OCI-LY7 (cell line): Measurements from ENCODE around the gene TRRAP. TPM values are rescaled to one million over a fixed set of nuclear protein-coding genes. Genes with fewer than 3 reads are reported as not detected.

Experiments
- BruUV-seq: library from RNA; stranded (reverse); fragments of 400-500 nt; replicated peaks from 2 replicates; lab custom pipeline; 2021; lab: Mats Ljungman, UMichigan
- CTCF ChIA-PET: fragments of 300-600 bp; sonication (Branson Sonifier 250); formaldehyde crosslinking; loops from one replicate; lab custom pipeline; 2022; ENCODE audit warnings: antibody characterized with exemption; ENCODE audit not compliant: unreplicated experiment; lab: Charles Lee
- POLR2A ChIA-PET: fragments of 300-600 bp; sonication (Branson Sonifier 250); formaldehyde crosslinking; loops from one replicate; lab custom pipeline; 2022; ENCODE audit warnings: antibody characterized with exemption; lab: Charles Lee
- DNase-seq: peaks from one replicate; pipeline ENCODE4 v3.0.0-alpha.2; 2015; ENCODE audit warnings: low spot score
- H2AFZ ChIP-seq: fragments of 200-600 bp; sonication (generic), shearing (Covaris generic); 2 replicates; pipeline ENCODE4 v1.6.1; 2014; ENCODE audit warnings: mild to moderate bottlenecking, antibody characterized with exemption, low read length, moderate library complexity
- H3K27ac ChIP-seq: fragments of 200-600 bp; sonication (generic); 2 replicates; pipeline ENCODE4 v1.5.1; 2014; ENCODE audit warnings: mixed run types, low read depth, mild to moderate bottlenecking, moderate library complexity, low read length, inconsistent platforms; ENCODE audit not compliant: poor library complexity, severe bottlenecking
- H3K36me3 ChIP-seq: fragments of 200-600 bp; sonication (generic); 2 replicates; pipeline ENCODE4 v1.6.1; 2014; ENCODE audit warnings: mild to moderate bottlenecking, antibody characterized with exemption, low read length, moderate library complexity, mixed read lengths; ENCODE audit not compliant: insufficient read depth
- H3K4me1 ChIP-seq: fragments of 200-600 bp; sonication (generic); 2 replicates; pipeline ENCODE4 v1.5.1; 2014; ENCODE audit warnings: mild to moderate bottlenecking, low read length; ENCODE audit not compliant: insufficient read depth, poor library complexity, severe bottlenecking
- H3K4me2 ChIP-seq: fragments of 200-600 bp; sonication (generic); 2 replicates; pipeline ENCODE4 v1.6.1; 2014; ENCODE audit warnings: mild to moderate bottlenecking, low read length
- H3K4me3 ChIP-seq: fragments of 200-600 bp; sonication (generic); 2 replicates; pipeline ENCODE4 v1.5.1; 2014; ENCODE audit warnings: mild to moderate bottlenecking, low read depth, low read length; ENCODE audit not compliant: poor library complexity, severe bottlenecking
- H3K79me2 ChIP-seq: fragments of 200-600 bp; sonication (generic); 2 replicates; pipeline ENCODE4 v1.6.1; 2016; ENCODE audit warnings: low read depth, mild to moderate bottlenecking, low read length, moderate library complexity, mixed read lengths; ENCODE audit not compliant: insufficient read depth
- H3K9me2 ChIP-seq: fragments of 200-600 bp; sonication (generic); 2 replicates; pipeline ENCODE4 v1.6.1; 2016; ENCODE audit warnings: mild to moderate bottlenecking, low read length, mixed read lengths; ENCODE audit not compliant: insufficient read depth
- H3K9me3 ChIP-seq: fragments of 200-600 bp; sonication (generic); 2 replicates; pipeline ENCODE4 v1.6.1; 2014; ENCODE audit warnings: mild to moderate bottlenecking, mixed run types, low read length, mixed read lengths
- H4K20me1 ChIP-seq: fragments of 200-600 bp; sonication (generic); 2 replicates; pipeline ENCODE4 v1.6.1; 2014; ENCODE audit warnings: mild to moderate bottlenecking, antibody characterized with exemption, low read length, moderate library complexity, mixed read lengths; ENCODE audit not compliant: insufficient read depth
- EZH2phosphoT487 ChIP-seq: fragments of 200-600 bp; sonication (generic); IDR thresholded peaks from 2 replicates; pipeline ENCODE4 v1.6.1; 2018; ENCODE audit warnings: low read depth, borderline replicate concordance, mild to moderate bottlenecking, mixed run types, antibody characterized with exemption, low read length, moderate library complexity, mixed read lengths
- intact Hi-C: fragments of 100-400 bp; cut with micrococcal nuclease; formaldehyde crosslinking; loops from one replicate; pipeline ENCODE4 v1.10.0; 2022; ENCODE audit not compliant: unreplicated experiment
- total RNA-seq, 2 experiments: library from RNA; depleted of rRNA in 1 of 2; stranded (reverse); fragments of >200 nt in 1 of 2; shearing (Covaris generic) in 1 of 2; gene quantifications; 2 replicates each; pipeline ENCODE4 v1.2.3, GENCODE V29; 2014 to 2022
- TF ChIP-seq, protein P1 (sequence below): fragments of 200-600 bp; sonication (generic); conservative IDR thresholded peaks from 2 replicates; pipeline ENCODE4 v1.5.1; 2014; ENCODE audit warnings: mild to moderate bottlenecking, antibody characterized with exemption, low read length, moderate library complexity, mixed read lengths

Gene TRRAP
- total RNA-seq, 2 experiments from 2014 or later: 50.4 to 86.1 TPM

DNA sequence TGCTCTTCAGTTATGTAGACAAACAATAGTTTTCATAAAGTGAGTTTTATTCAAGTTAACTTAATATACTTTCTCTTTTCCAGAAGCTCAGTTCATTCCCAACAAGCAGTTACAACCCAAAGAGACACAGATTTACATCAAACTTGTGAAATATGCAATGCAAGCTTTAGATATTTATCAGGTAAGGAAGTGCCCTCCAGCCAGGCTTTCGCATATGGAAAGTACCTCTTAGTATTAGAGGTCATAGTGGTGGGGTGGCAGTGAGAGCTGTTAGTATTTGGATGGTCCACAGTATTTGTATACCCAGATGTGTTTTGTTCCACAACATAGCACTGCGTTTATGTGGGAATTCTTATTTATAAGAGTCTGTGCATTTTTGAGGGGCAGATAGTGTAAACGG lies 32.1 kb downstream of the TRRAP start:
- H3K79me2 ChIP-seq: no peaks in the 10 kb centered on the region
- BruUV-seq: TSS peak; percentile 32
- ChIA-PET CTCF (no interaction called here), POLR2A (interaction anchor here (2.1 kb wide), 1 partner anchor 19 kb away, joined by 5 read pairs; no protein-coding TSS in a partner anchor)
- H3K36me3 ChIP-seq: peaks cover 96% of the 10 kb centered on the region
- no peak for DNase-seq
- H3K9me3 ChIP-seq: no peaks in the 10 kb centered on the region
- no peak overlapping the region for H2AFZ ChIP-seq
- TF ChIP-seq EZH2phosphoT487: no peak
- TF ChIP-seq, protein P1, sequence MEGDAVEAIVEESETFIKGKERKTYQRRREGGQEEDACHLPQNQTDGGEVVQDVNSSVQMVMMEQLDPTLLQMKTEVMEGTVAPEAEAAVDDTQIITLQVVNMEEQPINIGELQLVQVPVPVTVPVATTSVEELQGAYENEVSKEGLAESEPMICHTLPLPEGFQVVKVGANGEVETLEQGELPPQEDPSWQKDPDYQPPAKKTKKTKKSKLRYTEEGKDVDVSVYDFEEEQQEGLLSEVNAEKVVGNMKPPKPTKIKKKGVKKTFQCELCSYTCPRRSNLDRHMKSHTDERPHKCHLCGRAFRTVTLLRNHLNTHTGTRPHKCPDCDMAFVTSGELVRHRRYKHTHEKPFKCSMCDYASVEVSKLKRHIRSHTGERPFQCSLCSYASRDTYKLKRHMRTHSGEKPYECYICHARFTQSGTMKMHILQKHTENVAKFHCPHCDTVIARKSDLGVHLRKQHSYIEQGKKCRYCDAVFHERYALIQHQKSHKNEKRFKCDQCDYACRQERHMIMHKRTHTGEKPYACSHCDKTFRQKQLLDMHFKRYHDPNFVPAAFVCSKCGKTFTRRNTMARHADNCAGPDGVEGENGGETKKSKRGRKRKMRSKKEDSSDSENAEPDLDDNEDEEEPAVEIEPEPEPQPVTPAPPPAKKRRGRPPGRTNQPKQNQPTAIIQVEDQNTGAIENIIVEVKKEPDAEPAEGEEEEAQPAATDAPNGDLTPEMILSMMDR: no peak
- H3K27ac ChIP-seq: no peak overlapping the region
- H3K4me3 ChIP-seq: no peak overlapping the region
- no peaks in the 10 kb centered on the region for H3K9me2 ChIP-seq
- no peaks in the 10 kb centered on the region for H4K20me1 ChIP-seq
- no peak overlapping the region for H3K4me2 ChIP-seq
- H3K4me1 ChIP-seq: no peaks in the 10 kb centered on the region
- intact Hi-C loops: no loop called here

- Histone ChIP-seq H3K4me3 (no peak overlapping the region), H4K20me1 (no peaks in the 10 kb centered on the region), H3K36me3 (peaks cover 97% of the 10 kb centered on the region), H3K4me1 (no peaks in the 10 kb centered on the region), H3K4me2 (no peak overlapping the region), H3K9me2 (no peaks in the 10 kb centered on the region), H3K9me3 (no peaks in the 10 kb centered on the region), H3K79me2 (no peaks in the 10 kb centered on the region), H2AFZ (no peak overlapping the region), H3K27ac (no peak overlapping the region)
- DNase-seq: no peak
- POLR2A ChIA-PET: interaction anchor here (1.3 kb wide), 1 partner anchor 24 kb away, joined by 5 read pairs; no protein-coding TSS in a partner anchor
- intact Hi-C loops: no loop called here
- CTCF ChIA-PET: no interaction called here
- no TSS peak for BruUV-seq
- TF ChIP-seq, protein P1: no peak
These were observed 33.6 kb downstream of the TRRAP start for GRCh38 chr7:98911916-98912315.

DNA sequence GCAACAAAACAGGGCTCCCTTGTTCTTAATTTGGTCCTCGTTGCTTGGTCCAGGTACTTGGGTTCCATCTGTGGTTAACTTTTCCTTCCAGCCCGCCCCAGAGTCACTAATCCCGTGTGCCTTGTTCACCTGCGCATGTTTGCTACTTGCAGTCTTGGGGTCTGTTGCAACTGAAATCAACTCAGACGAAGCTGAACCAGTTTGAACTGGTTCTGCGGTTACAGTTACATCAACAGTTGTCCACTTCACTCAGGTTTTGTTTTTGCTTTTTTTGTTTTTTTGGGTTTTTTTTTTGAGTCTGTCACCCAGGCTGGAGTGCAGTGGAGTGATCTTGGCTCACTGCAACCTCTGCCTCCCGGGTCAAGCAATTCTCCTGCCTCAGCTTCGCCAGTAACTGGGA lies 34.7 kb downstream of the TRRAP start:
- BruUV-seq: no TSS peak
- TF ChIP-seq EZH2phosphoT487: no peak
- TF ChIP-seq, protein P1: no peak
- POLR2A ChIA-PET: interaction anchor here (1.0 kb wide), 1 partner anchor 49 kb away, joined by 4 read pairs; no protein-coding TSS in a partner anchor
- intact Hi-C loops: no loop called here
- Histone ChIP-seq H2AFZ (no peak overlapping the region), H4K20me1 (no peaks in the 10 kb centered on the region), H3K9me3 (no peaks in the 10 kb centered on the region), H3K4me2 (no peak overlapping the region), H3K4me1 (no peaks in the 10 kb centered on the region), H3K36me3 (peaks cover 96% of the 10 kb centered on the region), H3K4me3 (no peak overlapping the region), H3K9me2 (no peaks in the 10 kb centered on the region), H3K79me2 (no peaks in the 10 kb centered on the region), H3K27ac (no peak overlapping the region)
- DNase-seq: no peak
- CTCF ChIA-PET: no interaction called here
